ENCODE data around the gene ARL16.

Gene ARL16

GRCh38 chr17:81686614-81687013 lies 3.0 kb upstream of the ARL16 start:
- TF ChIP-seq CREB1 (IDR thresholded peaks at IDR 0.05; ENCODE audit: low read depth) (no peak), TCF12 (IDR thresholded peaks at IDR 0.05; ENCODE audit: low read depth) (no peak), EGR1 (IDR thresholded peaks at IDR 0.05) (no peak), YY1 (IDR thresholded peaks at IDR 0.05; ENCODE audit: low read depth) (no peak), NFIC (IDR thresholded peaks at IDR 0.05) (no peak), ZBTB7A (IDR thresholded peaks at IDR 0.05; ENCODE audit: low read depth) (no peak)

- TF ChIP-seq EP300 (IDR thresholded peaks at IDR 0.05; ENCODE audit: borderline replicate concordance) (no peak), CEBPB (IDR thresholded peaks at IDR 0.05) (no peak), EGR1 (IDR thresholded peaks at IDR 0.05) (no peak), TEAD4 (IDR thresholded peaks at IDR 0.05) (no peak), MAX (IDR thresholded peaks at IDR 0.05) (no peak), TAF1 (IDR thresholded peaks at IDR 0.05; ENCODE audit: low read depth) (no peak), FOXM1 (IDR thresholded peaks at IDR 0.05; ENCODE audit: borderline replicate concordance, low read depth) (no peak), RAD21 (IDR thresholded peaks at IDR 0.05; ENCODE audit: low read depth) (no peak), USF1 (IDR thresholded peaks at IDR 0.05) (no peak), NFIC (IDR thresholded peaks at IDR 0.05) (no peak), REST (IDR thresholded peaks at IDR 0.05; ENCODE audit: low read depth) (no peak), TCF12 (IDR thresholded peaks at IDR 0.05; ENCODE audit: low read depth) (no peak), CREB1 (IDR thresholded peaks at IDR 0.05; ENCODE audit: low read depth) (no peak), ZBTB7A (IDR thresholded peaks at IDR 0.05; ENCODE audit: low read depth) (no peak), YY1 (IDR thresholded peaks at IDR 0.05; ENCODE audit: low read depth) (no peak)
Observed at GRCh38 chr17:81685108-81685507, 1.5 kb upstream of the ARL16 start.

GRCh38 chr17:81684442-81684911 lies 880 bp upstream of the ARL16 start:
- 0 out of 2 replicates have a peak, but pooled peaks have one; percentile 28 for TF ChIP-seq USF1 (IDR thresholded peaks at IDR 0.05)
- TF ChIP-seq REST (IDR thresholded peaks at IDR 0.05; ENCODE audit: low read depth) = no peak
- no peak for TF ChIP-seq TEAD4 (IDR thresholded peaks at IDR 0.05)
- TF ChIP-seq MAX (IDR thresholded peaks at IDR 0.05) = peak; percentile 97
- no peak for TF ChIP-seq CREB1 (IDR thresholded peaks at IDR 0.05; ENCODE audit: low read depth)
- no peak for TF ChIP-seq RAD21 (IDR thresholded peaks at IDR 0.05; ENCODE audit: low read depth)
- TF ChIP-seq EP300 (IDR thresholded peaks at IDR 0.05; ENCODE audit: borderline replicate concordance) = no peak

- TF ChIP-seq EGR1 (IDR thresholded peaks at IDR 0.05) (peak; percentile 67; the same call in 1 of the 2 replicates), TCF12 (IDR thresholded peaks at IDR 0.05; ENCODE audit: low read depth) (no peak)
Observed at GRCh38 chr17:81683208-81683583, 401 bp downstream of the ARL16 start.

- no peak for TF ChIP-seq CREB1 (IDR thresholded peaks at IDR 0.05; ENCODE audit: low read depth)
- TF ChIP-seq MAX (IDR thresholded peaks at IDR 0.05) = no peak
- no peak for TF ChIP-seq CEBPB (IDR thresholded peaks at IDR 0.05)
- TF ChIP-seq TEAD4 (IDR thresholded peaks at IDR 0.05) = no peak
- TF ChIP-seq TCF12 (IDR thresholded peaks at IDR 0.05; ENCODE audit: low read depth) = no peak
- no peak for TF ChIP-seq YY1 (IDR thresholded peaks at IDR 0.05; ENCODE audit: low read depth)
- TF ChIP-seq ZBTB7A (IDR thresholded peaks at IDR 0.05; ENCODE audit: low read depth) = no peak
- no peak for TF ChIP-seq FOXM1 (IDR thresholded peaks at IDR 0.05; ENCODE audit: borderline replicate concordance, low read depth)
- no peak for TF ChIP-seq NFIC (IDR thresholded peaks at IDR 0.05)
- no peak for TF ChIP-seq EP300 (IDR thresholded peaks at IDR 0.05; ENCODE audit: borderline replicate concordance)
- no peak for TF ChIP-seq RAD21 (IDR thresholded peaks at IDR 0.05; ENCODE audit: low read depth)
- no peak for TF ChIP-seq REST (IDR thresholded peaks at IDR 0.05; ENCODE audit: low read depth)
- TF ChIP-seq TAF1 (IDR thresholded peaks at IDR 0.05; ENCODE audit: low read depth) = no peak
Observed at GRCh38 chr17:81682565-81683207, 911 bp downstream of the ARL16 start.
